Mononuclear cell (primary cell): Measurements from ENCODE around the gene CELA2B. TPM values are rescaled to one million over a fixed set of nuclear protein-coding genes. Genes with fewer than 3 reads are reported as not detected.
"Not testable (repeated sequence)": the region's sequence is repeated elsewhere in the genome, so short reads cannot be mapped to it uniquely, and the experiment has no call there.

Experiments used
- H3K27me3 ChIP-seq: 2 replicates; pipeline ENCODE4 v1.6.0; 2011; ENCODE audit warnings: low read length, control low read depth; ENCODE audit not compliant: insufficient read depth
- H3K4me1 ChIP-seq: 2 replicates; pipeline ENCODE4 v1.5.1; 2011; ENCODE audit warnings: mild to moderate bottlenecking, low read length, control low read depth; ENCODE audit not compliant: insufficient read depth
- H3K4me3 ChIP-seq: 2 replicates; pipeline ENCODE4 v1.5.1; 2011; ENCODE audit warnings: mild to moderate bottlenecking, low read length, moderate library complexity
- H3K9me3 ChIP-seq: 2 replicates; pipeline ENCODE4 v1.5.1; 2011; ENCODE audit warnings: low read depth, mild to moderate bottlenecking, control low read depth, low read length
- total RNA-seq: library from RNA; depleted of rRNA; stranded (reverse); fragments of >200 nt; gene quantifications from one replicate; pipeline ENCODE4 v1.2.3, GENCODE V29; 2012

CELA2B gene
- not detected for total RNA-seq

- Histone ChIP-seq H3K4me1 (no peaks in the 10 kb centered on the region), H3K4me3 (no peak within 1 kb of the TSS), H3K9me3 (no peaks in the 10 kb centered on the region), H3K27me3 (no peaks in the 10 kb centered on the region)
Measured at GRCh38 chr1:15475752-15476314, at the start of gene CELA2B. TSS of gene CELA2B (plus strand) at chr1:15476104. CDS start at chr1:15476126, 22 bp downstream.

- Histone ChIP-seq H3K27me3 (no peaks in the 10 kb centered on the region), H3K4me3 (no peak overlapping the region), H3K4me1 (peaks cover 22% of the 10 kb centered on the region), H3K9me3 (no peaks in the 10 kb centered on the region)
Measured at GRCh38 chr1:15426492-15427279, 49.2 kb upstream of the CELA2B start.

GRCh38 chr1:15427280-15427666, 48.6 kb upstream of the CELA2B start:
- H3K4me1 ChIP-seq, result peaks cover 22% of the 10 kb centered on the region
- H3K27me3 ChIP-seq, result no peaks in the 10 kb centered on the region
- no peaks in the 10 kb centered on the region for H3K9me3 ChIP-seq
- H3K4me3 ChIP-seq, result no peak overlapping the region

- not testable (repeated sequence) for H3K9me3 ChIP-seq, H3K27me3 ChIP-seq, H3K4me3 ChIP-seq
- H3K4me1 ChIP-seq, result peaks cover 17% of the 10 kb centered on the region
Measured at GRCh38 chr1:15428252-15428651, 47.7 kb upstream of the CELA2B start.

GRCh38 chr1:15428815-15429435, 47.0 kb upstream of the CELA2B start:
- Histone ChIP-seq H3K9me3 (no peaks in the 10 kb centered on the region), H3K27me3 (no peaks in the 10 kb centered on the region), H3K4me3 (no peak overlapping the region), H3K4me1 (peaks cover 14% of the 10 kb centered on the region)

- Histone ChIP-seq H3K27me3 (no peaks in the 10 kb centered on the region), H3K4me1 (peaks cover 19% of the 10 kb centered on the region), H3K4me3 (no peak overlapping the region), H3K9me3 (no peaks in the 10 kb centered on the region)
Measured at GRCh38 chr1:15429701-15430149, 46.2 kb upstream of the CELA2B start.

GRCh38 chr1:15430787-15431570, 44.9 kb upstream of the CELA2B start:
- H3K9me3 ChIP-seq, result no peaks in the 10 kb centered on the region
- H3K27me3 ChIP-seq, result no peaks in the 10 kb centered on the region
- H3K4me3 ChIP-seq, result no peak overlapping the region
- H3K4me1 ChIP-seq, result peaks cover 20% of the 10 kb centered on the region

GRCh38 chr1:15431571-15431948, 44.3 kb upstream of the CELA2B start:
- Histone ChIP-seq H3K9me3 (no peaks in the 10 kb centered on the region), H3K4me3 (no peak overlapping the region), H3K27me3 (no peaks in the 10 kb centered on the region), H3K4me1 (peaks cover 17% of the 10 kb centered on the region)

GRCh38 chr1:15432324-15432723, 43.6 kb upstream of the CELA2B start:
- Histone ChIP-seq H3K4me1 (peaks cover 17% of the 10 kb centered on the region), H3K4me3 (no peak overlapping the region), H3K27me3 (no peaks in the 10 kb centered on the region), H3K9me3 (no peaks in the 10 kb centered on the region)

- Histone ChIP-seq H3K4me3 (no peak overlapping the region), H3K9me3 (no peaks in the 10 kb centered on the region), H3K4me1 (peaks cover 17% of the 10 kb centered on the region), H3K27me3 (no peaks in the 10 kb centered on the region)
Measured at GRCh38 chr1:15433471-15433870, 42.4 kb upstream of the CELA2B start.

GRCh38 chr1:15434739-15435138, 41.2 kb upstream of the CELA2B start:
- peaks cover 12% of the 10 kb centered on the region for H3K4me1 ChIP-seq
- not testable (repeated sequence) for H3K9me3 ChIP-seq, H3K4me3 ChIP-seq, H3K27me3 ChIP-seq

- peaks cover 12% of the 10 kb centered on the region for H3K4me1 ChIP-seq
- no peak overlapping the region for H3K4me3 ChIP-seq
- H3K27me3 ChIP-seq, result no peaks in the 10 kb centered on the region
- H3K9me3 ChIP-seq, result no peaks in the 10 kb centered on the region
Measured at GRCh38 chr1:15435239-15436077, 40.4 kb upstream of the CELA2B start.

- no peaks in the 10 kb centered on the region for H3K27me3 ChIP-seq
- no peak overlapping the region for H3K4me3 ChIP-seq
- peaks cover 12% of the 10 kb centered on the region for H3K4me1 ChIP-seq
- no peaks in the 10 kb centered on the region for H3K9me3 ChIP-seq
Measured at GRCh38 chr1:15436881-15437442, 38.9 kb upstream of the CELA2B start.

GRCh38 chr1:15439325-15439724, 36.6 kb upstream of the CELA2B start:
- Histone ChIP-seq H3K4me3 (no peak overlapping the region), H3K4me1 (peaks cover 8% of the 10 kb centered on the region), H3K9me3 (no peaks in the 10 kb centered on the region), H3K27me3 (no peaks in the 10 kb centered on the region)
